HTR-8/SVneo (cell line): ENCODE data around the gene SLCO3A1.
"Not testable (repeated sequence)": the region's sequence is repeated elsewhere in the genome, so short reads cannot be mapped to it uniquely, and the experiment has no call there.

Source experiments
- DNase-seq: peaks from one replicate; pipeline ENCODE4 v3.0.0; 2011; ENCODE audit warnings: low spot score, mixed read lengths; ENCODE audit not compliant: insufficient read length
- FAIRE-seq: peaks from 2 replicates; lab custom pipeline; 2011; peaks lifted over from hg19 to GRCh38; lab: Jason Lieb, UNC

The SLCO3A1 gene

GRCh38 chr15:92049290-92049989 is 195.9 kb downstream of the SLCO3A1 start:
- FAIRE-seq (no peak), DNase-seq (no peak)

GRCh38 chr15:92050220-92050898 is 196.9 kb downstream of the SLCO3A1 start:
- no peak for DNase-seq
- FAIRE-seq, result no peak

GRCh38 chr15:92051716-92052115 is 198.2 kb downstream of the SLCO3A1 start:
- DNase-seq, result no peak
- no peak for FAIRE-seq

- DNase-seq (no peak), FAIRE-seq (no peak)
These were observed 200.3 kb downstream of the SLCO3A1 start for GRCh38 chr15:92053753-92054316.

GRCh38 chr15:92056875-92057274 is 203.4 kb downstream of the SLCO3A1 start:
- DNase-seq (no peak), FAIRE-seq (no peak)

- DNase-seq (no peak), FAIRE-seq (no peak)
These were observed 205.8 kb downstream of the SLCO3A1 start for GRCh38 chr15:92059036-92059970.

GRCh38 chr15:92059971-92060311 is 206.4 kb downstream of the SLCO3A1 start:
- FAIRE-seq, DNase-seq: not testable (repeated sequence)

GRCh38 chr15:92061511-92062195 is 208.1 kb downstream of the SLCO3A1 start:
- DNase-seq (no peak), FAIRE-seq (no peak)

- no peak for FAIRE-seq
These were observed 209.0 kb downstream of the SLCO3A1 start for GRCh38 chr15:92062505-92062904.

GRCh38 chr15:92068121-92068520 is 214.6 kb downstream of the SLCO3A1 start:
- DNase-seq, result no peak
- no peak for FAIRE-seq

More at GRCh38 chr15:92062505-92062904, 209.0 kb downstream of the SLCO3A1 start:
- no peak for DNase-seq

GRCh38 chr15:92069308-92070250 is 216.1 kb downstream of the SLCO3A1 start:
- no peak for FAIRE-seq
- peak; percentile 41 for DNase-seq

- not testable (repeated sequence) for DNase-seq, FAIRE-seq
These were observed 216.7 kb downstream of the SLCO3A1 start for GRCh38 chr15:92070251-92070650.

- DNase-seq (no peak), FAIRE-seq (no peak)
These were observed 217.6 kb downstream of the SLCO3A1 start for GRCh38 chr15:92071045-92071634.

GRCh38 chr15:92073044-92073785 is 219.7 kb downstream of the SLCO3A1 start:
- FAIRE-seq (no peak), DNase-seq (no peak)

GRCh38 chr15:92074101-92074500 is 220.6 kb downstream of the SLCO3A1 start:
- no peak for DNase-seq
- no peak for FAIRE-seq

- DNase-seq, result no peak
- FAIRE-seq, result no peak
These were observed 221.1 kb downstream of the SLCO3A1 start for GRCh38 chr15:92074646-92075045.

- FAIRE-seq (no peak), DNase-seq (no peak)
These were observed 222.3 kb downstream of the SLCO3A1 start for GRCh38 chr15:92075764-92076163.

- DNase-seq (no peak), FAIRE-seq (no peak)
These were observed 223.0 kb downstream of the SLCO3A1 start for GRCh38 chr15:92076541-92076940.
